Measurements from ENCODE around the gene CXCR4. TPM values are rescaled to one million over a fixed set of nuclear protein-coding genes. Genes with fewer than 3 reads are reported as not detected.

The CXCR4 gene
- total and polyA plus RNA-seq, 2 experiments from 2014 or later = 0.16 TPM; not detected in 1

DNA sequence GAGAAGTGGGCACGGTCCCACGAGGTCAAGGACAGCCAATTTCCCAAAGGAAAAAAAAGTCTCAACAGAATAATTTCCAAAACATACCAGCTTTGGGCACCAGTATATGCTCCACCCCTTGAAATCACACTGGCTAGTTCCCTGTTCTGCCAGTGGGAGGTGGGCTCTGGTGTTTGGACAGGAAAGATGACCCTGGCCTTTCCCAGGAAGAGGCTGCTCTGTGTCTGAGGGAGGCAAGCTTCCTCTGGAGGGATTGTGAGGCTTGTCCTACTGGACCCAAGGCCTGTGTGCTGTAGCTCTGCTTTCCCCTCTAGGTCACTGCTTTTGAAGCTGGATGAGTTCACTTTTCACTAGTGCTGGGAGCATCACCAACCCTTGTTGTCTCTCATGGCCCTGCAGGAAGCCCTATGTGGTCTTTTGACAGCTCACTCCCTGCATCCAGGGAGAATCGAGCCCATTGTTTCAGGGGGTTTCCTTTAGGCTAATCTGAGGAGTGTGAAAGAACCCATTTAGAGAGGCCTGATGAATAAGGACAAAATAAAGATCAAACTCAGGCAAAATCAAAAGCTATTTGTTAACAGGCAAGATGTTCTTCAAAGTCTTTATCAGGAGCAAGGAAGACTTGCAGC, 36.3 kb downstream of the CXCR4 start:
- H3K27ac ChIP-seq = no peak overlapping the region
- H3F3A ChIP-seq (ENCODE audit: insufficient read depth) = no peaks in the 10 kb centered on the region
- DNase-seq = no peak
- H3K4me2 ChIP-seq (ENCODE audit: unreplicated experiment) = no peak overlapping the region
- no peaks in the 10 kb centered on the region for H4K20me1 ChIP-seq (ENCODE audit: insufficient read depth)
- no peaks in the 10 kb centered on the region for H3K36me3 ChIP-seq (ENCODE audit: low read depth)
- no peaks in the 10 kb centered on the region for H3K9me3 ChIP-seq (ENCODE audit: low read depth)
- H3K4me1 ChIP-seq (ENCODE audit: insufficient read depth) = no peaks in the 10 kb centered on the region
- no peak overlapping the region for H3K9ac ChIP-seq
- TF ChIP-seq EZH2phosphoT487 (IDR thresholded peaks at IDR 0.05; ENCODE audit: insufficient read depth, low read depth) (no peak), EZH2 (IDR thresholded peaks at IDR 0.05; ENCODE audit: insufficient read depth, poor library complexity, severe bottlenecking) (no peak)
- H3K27me3 ChIP-seq (replicated peaks; ENCODE audit: insufficient read depth) = no peaks in the 10 kb centered on the region; the same call in 1 of the 2 replicates
- H3K79me2 ChIP-seq (ENCODE audit: insufficient read depth) = no peaks in the 10 kb centered on the region
- no peaks in the 10 kb centered on the region for H3K9me2 ChIP-seq (ENCODE audit: insufficient read depth)
- WGBS, 2 experiments (ENCODE audit: low coverage in 1 of 2, low lambda C conversion rate in 2 of 2, missing lambda C conversion rate in 2 of 2) = 33 to 37% methylated on average over 3 of the region's 3 CpGs
- no peak overlapping the region for H2AFZ ChIP-seq
- H3K4me3 ChIP-seq = no peak overlapping the region
- in situ Hi-C loops (cut with MboI) = no loop called here

- in situ Hi-C loops (cut with MboI) = no loop called here
Observed at GRCh38 chr2:136080114-136080513, 37.8 kb downstream of the CXCR4 start.

GRCh38 chr2:136077107-136077506, 40.8 kb downstream of the CXCR4 start:
- Histone ChIP-seq H3K4me3 (no peak overlapping the region), H3K27ac (no peak overlapping the region), H3F3A (ENCODE audit: insufficient read depth) (no peaks in the 10 kb centered on the region), H3K9me3 (ENCODE audit: low read depth) (no peaks in the 10 kb centered on the region), H3K9me2 (ENCODE audit: insufficient read depth) (no peaks in the 10 kb centered on the region), H3K4me1 (ENCODE audit: insufficient read depth) (no peaks in the 10 kb centered on the region), H3K9ac (no peak overlapping the region), H3K27me3 (replicated peaks; ENCODE audit: insufficient read depth) (no peaks in the 10 kb centered on the region; the same call in 1 of the 2 replicates), H3K79me2 (ENCODE audit: insufficient read depth) (no peaks in the 10 kb centered on the region), H2AFZ (no peak overlapping the region), H3K36me3 (ENCODE audit: low read depth) (no peaks in the 10 kb centered on the region), H4K20me1 (ENCODE audit: insufficient read depth) (no peaks in the 10 kb centered on the region), H3K4me2 (ENCODE audit: unreplicated experiment) (no peak overlapping the region)
- DNase-seq = no peak
- TF ChIP-seq EZH2 (IDR thresholded peaks at IDR 0.05; ENCODE audit: insufficient read depth, poor library complexity, severe bottlenecking) (no peak), EZH2phosphoT487 (IDR thresholded peaks at IDR 0.05; ENCODE audit: insufficient read depth, low read depth) (no peak)
- 22 to 29% methylated on average over 5 of the region's 5 CpGs for WGBS, 2 experiments (ENCODE audit: low coverage in 1 of 2, low lambda C conversion rate in 2 of 2, missing lambda C conversion rate in 2 of 2)
- in situ Hi-C loops (cut with MboI) = no loop called here

More at GRCh38 chr2:136080114-136080513, 37.8 kb downstream of the CXCR4 start:
- Histone ChIP-seq H3K4me1 (ENCODE audit: insufficient read depth) (no peaks in the 10 kb centered on the region), H3K4me3 (no peak overlapping the region), H3K9me2 (ENCODE audit: insufficient read depth) (no peaks in the 10 kb centered on the region), H2AFZ (no peak overlapping the region), H3K36me3 (ENCODE audit: low read depth) (no peaks in the 10 kb centered on the region), H3K79me2 (ENCODE audit: insufficient read depth) (no peaks in the 10 kb centered on the region), H3K4me2 (ENCODE audit: unreplicated experiment) (no peak overlapping the region), H3K9ac (no peak overlapping the region), H3F3A (ENCODE audit: insufficient read depth) (no peaks in the 10 kb centered on the region), H4K20me1 (ENCODE audit: insufficient read depth) (no peaks in the 10 kb centered on the region), H3K27me3 (replicated peaks; ENCODE audit: insufficient read depth) (no peaks in the 10 kb centered on the region; the same call in 1 of the 2 replicates), H3K9me3 (ENCODE audit: low read depth) (no peaks in the 10 kb centered on the region), H3K27ac (no peak overlapping the region)
- TF ChIP-seq EZH2 (IDR thresholded peaks at IDR 0.05; ENCODE audit: insufficient read depth, poor library complexity, severe bottlenecking) (no peak), EZH2phosphoT487 (IDR thresholded peaks at IDR 0.05; ENCODE audit: insufficient read depth, low read depth) (no peak)
- WGBS, 2 experiments (ENCODE audit: low coverage in 1 of 2, low lambda C conversion rate in 2 of 2, missing lambda C conversion rate in 2 of 2) = 18 to 34% methylated on average over 2 of the region's 2 CpGs
- no peak for DNase-seq

DNA sequence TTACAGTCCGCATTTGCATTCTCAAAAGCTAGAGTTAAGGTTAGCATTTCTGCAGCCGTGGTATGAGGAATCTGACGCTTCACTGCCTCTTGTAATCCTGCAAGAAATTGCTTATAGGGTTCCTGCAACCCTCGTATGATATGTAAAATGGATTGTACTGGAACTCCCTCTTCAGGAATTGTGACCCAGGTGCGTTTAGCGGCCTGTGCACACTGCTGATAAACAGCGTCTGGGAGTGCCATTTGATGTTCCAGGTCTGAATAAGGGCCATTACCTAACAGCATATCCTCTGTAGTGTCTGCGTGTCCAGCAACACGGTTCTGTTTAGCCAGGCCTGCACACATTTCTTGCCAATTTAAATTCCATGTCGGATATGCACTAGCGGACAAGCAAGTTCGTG, 42.5 kb downstream of the CXCR4 start:
- Histone ChIP-seq H3K4me1 (ENCODE audit: insufficient read depth) (no peaks in the 10 kb centered on the region), H3K27ac (no peak overlapping the region), H3K4me2 (ENCODE audit: unreplicated experiment) (no peak overlapping the region), H3F3A (ENCODE audit: insufficient read depth) (no peaks in the 10 kb centered on the region), H3K36me3 (ENCODE audit: low read depth) (no peaks in the 10 kb centered on the region), H2AFZ (no peak overlapping the region), H3K79me2 (ENCODE audit: insufficient read depth) (no peaks in the 10 kb centered on the region), H3K9me2 (ENCODE audit: insufficient read depth) (no peaks in the 10 kb centered on the region), H4K20me1 (ENCODE audit: insufficient read depth) (no peaks in the 10 kb centered on the region), H3K9ac (no peak overlapping the region), H3K27me3 (replicated peaks; ENCODE audit: insufficient read depth) (no peaks in the 10 kb centered on the region; the same call in 1 of the 2 replicates), H3K9me3 (ENCODE audit: low read depth) (no peaks in the 10 kb centered on the region), H3K4me3 (no peak overlapping the region)
- no peak for TF ChIP-seq EZH2phosphoT487 (IDR thresholded peaks at IDR 0.05; ENCODE audit: insufficient read depth, low read depth)
- no peak for TF ChIP-seq EZH2 (IDR thresholded peaks at IDR 0.05; ENCODE audit: insufficient read depth, poor library complexity, severe bottlenecking)
- WGBS, 2 experiments (ENCODE audit: low coverage in 1 of 2, low lambda C conversion rate in 2 of 2, missing lambda C conversion rate in 2 of 2) = 37 to 39% methylated on average over 12 of the region's 12 CpGs
- no peak for DNase-seq
- in situ Hi-C loops (cut with MboI) = no loop called here
